Smooth muscle cell (in vitro differentiated cells): ENCODE results near the gene SLC37A1. TPM values are rescaled to one million over a fixed set of nuclear protein-coding genes. Genes with fewer than 3 reads are reported as not detected.

Source experiments
- DNase-seq: peaks from one replicate; lab custom pipeline; 2025; ENCODE audit not compliant: unreplicated experiment; lab: John Stamatoyannopoulos, UW
- H2AFZ ChIP-seq: fragments of 200-600 bp; sonication (generic); 2 replicates; pipeline ENCODE4 v1.6.0; 2016; ENCODE audit warnings: antibody characterized with exemption, low read depth, mild to moderate bottlenecking
- H3F3A ChIP-seq: fragments of 200-600 bp; sonication (generic); 2 replicates; pipeline ENCODE4 v1.6.0; 2017; ENCODE audit warnings: antibody characterized with exemption, low read depth
- H3K27ac ChIP-seq: fragments of 200-600 bp; sonication (generic); 2 replicates; pipeline ENCODE4 v1.5.1; 2016; ENCODE audit warnings: low read depth, mild to moderate bottlenecking
- H3K27me3 ChIP-seq: fragments of 200-600 bp; sonication (generic); 2 replicates; pipeline ENCODE4 v1.6.1; 2016; ENCODE audit warnings: low read depth, mild to moderate bottlenecking
- H3K36me3 ChIP-seq: fragments of 200-600 bp; sonication (generic); 2 replicates; pipeline ENCODE4 v1.5.1; 2016; ENCODE audit warnings: low read depth
- H3K4me1 ChIP-seq: fragments of 200-600 bp; sonication (generic); 2 replicates; pipeline ENCODE4 v1.5.1; 2016; ENCODE audit warnings: low read depth
- H3K4me2 ChIP-seq: fragments of 200-600 bp; sonication (generic); 2 replicates; pipeline ENCODE4 v1.6.0; 2016; ENCODE audit warnings: mild to moderate bottlenecking
- H3K4me3 ChIP-seq: fragments of 200-600 bp; sonication (generic); 2 replicates; pipeline ENCODE4 v1.5.1; 2016; ENCODE audit warnings: mild to moderate bottlenecking
- H3K79me2 ChIP-seq: fragments of 200-600 bp; sonication (generic); 2 replicates; pipeline ENCODE4 v1.6.0; 2016; ENCODE audit warnings: low read depth, mild to moderate bottlenecking
- H3K9ac ChIP-seq: fragments of 200-600 bp; sonication (generic); 2 replicates; pipeline ENCODE4 v1.6.0; 2016; ENCODE audit warnings: low read depth
- H3K9me3 ChIP-seq: fragments of 200-600 bp; sonication (generic); replicated peaks from 2 replicates; pipeline ENCODE4 v1.5.1; 2016; ENCODE audit warnings: low read depth
- H4K20me1 ChIP-seq: fragments of 200-600 bp; sonication (generic); 2 replicates; pipeline ENCODE4 v1.6.0; 2016; ENCODE audit warnings: low read depth
- WGBS: methylation state at CpG from one replicate; pipeline ENCODE4 v1.1.7; 2016; ENCODE audit warnings: low lambda C conversion rate; 5-methylcytosine and 5-hydroxymethylcytosine counted together
- polyA plus RNA-seq: library from polyadenylated mRNA; unstranded; fragments of >200 nt; fragmentation: Nextera tagmentation; extraction: Ambion mirVana; gene quantifications from 2 replicates; pipeline ENCODE4 v1.2.1, GENCODE V29; 2016
- total RNA-seq: library from RNA; depleted of rRNA; stranded (reverse); fragments of >200 nt; gene quantifications from 2 replicates; pipeline ENCODE4 v1.2.3, GENCODE V29; 2014
- TF ChIP-seq, protein P1 (sequence below): fragments of 200-600 bp; sonication (generic); IDR thresholded peaks from 2 replicates; pipeline ENCODE4 v1.5.1; 2017; ENCODE audit warnings: borderline replicate concordance, mild to moderate bottlenecking, antibody characterized with exemption; ENCODE audit not compliant: insufficient read depth, poor library complexity, severe bottlenecking

SLC37A1 gene
- total and polyA plus RNA-seq, 2 experiments from 2014 or later: 15.0 to 18.0 TPM

DNA sequence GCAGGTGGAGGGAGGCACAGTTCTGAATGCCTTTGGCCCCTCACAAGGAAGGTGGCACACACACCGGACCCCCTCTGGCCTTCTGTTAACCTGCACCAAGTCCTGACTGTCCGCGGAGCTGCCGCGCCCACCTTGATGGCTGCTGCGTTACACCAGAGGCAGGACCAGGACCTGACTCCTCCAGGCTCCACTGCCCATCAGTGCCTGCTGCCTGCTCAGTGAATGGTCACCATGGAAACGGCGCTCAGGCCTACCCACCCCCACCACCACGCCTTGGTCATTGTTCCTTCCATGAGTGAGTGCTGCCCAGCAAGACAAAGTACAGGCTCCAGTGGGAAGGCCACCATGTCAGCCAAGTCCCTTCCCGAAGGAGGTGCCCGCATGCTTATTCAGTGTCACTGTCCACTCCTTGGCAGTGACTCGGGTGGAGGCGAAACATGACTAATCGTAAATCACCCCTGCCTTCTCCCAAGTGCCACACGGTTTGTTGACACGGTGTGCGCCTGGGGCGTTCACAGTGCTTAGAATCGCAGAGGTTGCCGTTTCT, 57.3 kb downstream of the SLC37A1 start:
- TF ChIP-seq, protein P1, sequence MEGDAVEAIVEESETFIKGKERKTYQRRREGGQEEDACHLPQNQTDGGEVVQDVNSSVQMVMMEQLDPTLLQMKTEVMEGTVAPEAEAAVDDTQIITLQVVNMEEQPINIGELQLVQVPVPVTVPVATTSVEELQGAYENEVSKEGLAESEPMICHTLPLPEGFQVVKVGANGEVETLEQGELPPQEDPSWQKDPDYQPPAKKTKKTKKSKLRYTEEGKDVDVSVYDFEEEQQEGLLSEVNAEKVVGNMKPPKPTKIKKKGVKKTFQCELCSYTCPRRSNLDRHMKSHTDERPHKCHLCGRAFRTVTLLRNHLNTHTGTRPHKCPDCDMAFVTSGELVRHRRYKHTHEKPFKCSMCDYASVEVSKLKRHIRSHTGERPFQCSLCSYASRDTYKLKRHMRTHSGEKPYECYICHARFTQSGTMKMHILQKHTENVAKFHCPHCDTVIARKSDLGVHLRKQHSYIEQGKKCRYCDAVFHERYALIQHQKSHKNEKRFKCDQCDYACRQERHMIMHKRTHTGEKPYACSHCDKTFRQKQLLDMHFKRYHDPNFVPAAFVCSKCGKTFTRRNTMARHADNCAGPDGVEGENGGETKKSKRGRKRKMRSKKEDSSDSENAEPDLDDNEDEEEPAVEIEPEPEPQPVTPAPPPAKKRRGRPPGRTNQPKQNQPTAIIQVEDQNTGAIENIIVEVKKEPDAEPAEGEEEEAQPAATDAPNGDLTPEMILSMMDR: no peak
- H2AFZ ChIP-seq: no peak overlapping the region
- H3K9me3 ChIP-seq: no peaks in the 10 kb centered on the region
- no peaks in the 10 kb centered on the region for H3K27me3 ChIP-seq
- no peak overlapping the region for H3K4me3 ChIP-seq
- H3F3A ChIP-seq: no peaks in the 10 kb centered on the region
- no peak overlapping the region for H3K9ac ChIP-seq
- no peak overlapping the region for H3K27ac ChIP-seq
- H3K4me2 ChIP-seq: no peak overlapping the region
- no peaks in the 10 kb centered on the region for H3K36me3 ChIP-seq
- no peak for DNase-seq
- no peaks in the 10 kb centered on the region for H4K20me1 ChIP-seq
- H3K4me1 ChIP-seq: no peaks in the 10 kb centered on the region
- no peaks in the 10 kb centered on the region for H3K79me2 ChIP-seq
- 95% methylated on average over 20 of the region's 20 CpGs for WGBS

DNA sequence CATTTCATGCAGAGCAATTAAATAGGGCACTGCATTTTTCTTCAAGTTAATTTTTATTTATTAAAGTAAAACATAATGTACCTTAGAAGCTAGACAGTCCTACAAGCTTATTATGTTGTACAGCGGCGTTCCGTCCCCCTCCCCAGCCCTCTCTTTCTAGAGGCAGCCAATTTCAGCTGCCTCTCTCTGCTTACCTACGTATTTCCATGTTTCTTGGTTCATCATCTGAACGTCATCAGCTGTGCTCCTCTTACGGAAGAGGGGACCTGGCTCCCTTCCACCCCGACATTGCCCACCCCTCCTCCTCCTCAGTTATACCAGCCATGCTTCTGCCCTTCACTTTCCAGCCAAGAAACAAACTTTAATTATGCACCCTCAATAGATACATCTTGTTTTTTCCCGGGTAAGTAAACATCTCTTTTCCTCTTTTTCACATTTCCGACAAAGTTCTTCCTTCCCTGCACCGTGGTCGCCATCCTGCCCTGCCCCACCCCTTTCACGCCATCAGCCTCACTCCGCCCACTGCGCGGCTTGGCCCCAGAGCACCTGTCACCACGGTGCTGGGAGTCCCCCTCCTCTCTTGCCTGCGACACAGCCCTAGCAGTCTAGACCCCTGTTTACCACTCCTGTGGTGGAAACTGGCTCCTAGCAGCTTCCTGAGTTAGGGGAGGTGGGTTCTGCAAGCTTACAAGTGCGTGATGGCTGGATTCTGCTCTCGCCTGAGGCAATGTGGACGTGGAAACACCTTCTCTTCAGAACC, 57.9 kb downstream of the SLC37A1 start:
- H3K4me1 ChIP-seq: no peaks in the 10 kb centered on the region
- peaks cover 3% of the 10 kb centered on the region for H3K9me3 ChIP-seq
- no peak overlapping the region for H3K9ac ChIP-seq
- H3K27me3 ChIP-seq: no peaks in the 10 kb centered on the region
- DNase-seq: no peak
- no peak overlapping the region for H3K4me3 ChIP-seq
- no peak overlapping the region for H3K27ac ChIP-seq
- WGBS: 94% methylated on average over 20 of the region's 20 CpGs
- no peaks in the 10 kb centered on the region for H3F3A ChIP-seq
- H3K4me2 ChIP-seq: no peak overlapping the region
- TF ChIP-seq, protein P1: no peak
- no peaks in the 10 kb centered on the region for H3K79me2 ChIP-seq
- H3K36me3 ChIP-seq: peaks cover 3% of the 10 kb centered on the region
- no peak overlapping the region for H2AFZ ChIP-seq
- H4K20me1 ChIP-seq: no peaks in the 10 kb centered on the region

DNA sequence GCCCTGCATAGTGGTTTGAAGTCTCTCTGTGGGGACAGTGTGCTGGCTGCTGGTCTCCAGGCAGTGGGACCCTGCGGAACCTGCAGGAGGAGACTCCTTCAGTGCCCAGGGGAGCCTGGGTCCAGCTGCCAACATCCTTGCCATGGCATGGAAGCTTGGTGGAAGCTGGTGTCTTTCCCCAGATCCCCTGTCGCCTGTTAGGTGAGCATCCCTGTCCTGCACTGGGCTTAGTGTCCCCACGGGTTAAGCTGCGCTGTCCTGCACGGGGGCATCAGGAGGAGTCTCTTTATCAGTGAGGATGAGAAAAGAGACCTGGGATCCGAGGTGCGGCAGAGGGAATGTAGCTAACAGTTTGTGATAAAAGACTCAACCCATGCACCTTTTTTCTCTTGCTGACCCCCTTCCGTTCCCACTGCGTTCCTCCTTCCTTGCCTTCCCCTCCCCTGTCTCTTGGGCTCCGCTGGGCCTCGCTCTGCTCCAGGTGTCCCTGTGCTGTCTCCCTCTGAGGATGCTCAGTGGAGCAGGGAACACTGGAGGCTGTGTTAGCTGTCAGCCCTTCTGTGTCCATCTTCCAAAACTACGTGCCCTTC, 59.3 kb downstream of the SLC37A1 start:
- Histone ChIP-seq H3K4me3 (no peak overlapping the region), H3K36me3 (peaks cover 9% of the 10 kb centered on the region), H3F3A (no peaks in the 10 kb centered on the region), H2AFZ (no peak overlapping the region), H3K79me2 (no peaks in the 10 kb centered on the region), H3K9me3 (peaks cover 11% of the 10 kb centered on the region), H3K4me2 (no peak overlapping the region), H3K4me1 (no peaks in the 10 kb centered on the region), H3K27ac (no peak overlapping the region), H3K27me3 (no peaks in the 10 kb centered on the region), H3K9ac (no peak overlapping the region), H4K20me1 (no peaks in the 10 kb centered on the region)
- TF ChIP-seq, protein P1: no peak
- whole genome bisulfite sequencing: 98% methylated on average over 12 of the region's 12 CpGs
- no peak for DNase-seq
